ENCODE measurements around the gene HEMGN.
A peak's percentile ranks its signal among the peaks of the same experiment; 100 is the strongest.

HEMGN gene

DNA sequence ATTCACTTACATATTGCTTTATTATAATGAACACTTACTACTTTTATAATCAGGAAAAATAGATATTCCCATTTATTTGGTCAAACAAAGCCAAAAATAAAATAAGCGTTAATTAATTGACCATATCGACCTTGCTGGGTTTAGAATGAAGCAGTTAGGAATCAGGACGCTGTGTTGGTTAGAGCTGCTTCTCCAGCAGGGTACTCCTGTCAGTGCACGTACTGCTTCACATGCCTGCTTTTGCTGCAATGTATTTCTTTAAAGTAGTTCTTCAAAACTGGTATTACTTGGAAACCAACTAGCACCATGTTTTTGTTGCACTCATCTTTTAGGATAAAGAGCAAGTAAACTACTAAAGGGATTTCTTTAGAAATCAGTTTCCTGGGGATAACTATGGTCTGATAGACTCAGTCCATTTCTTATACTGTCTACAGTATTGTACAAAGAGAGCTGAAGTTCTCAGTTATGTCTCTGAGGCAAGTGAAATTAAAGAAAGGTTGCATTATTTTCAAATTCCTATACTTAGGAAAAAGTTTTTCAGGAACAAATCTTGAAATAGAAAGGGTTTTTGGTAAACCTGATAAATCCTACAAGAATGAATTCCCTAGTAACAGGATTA is 8.9 kb downstream of the HEMGN start:
- Histone ChIP-seq H3K27ac (ENCODE audit: low read depth, low read length) (no peak overlapping the region), H3K4me3 (ENCODE audit: low read depth, low read length) (no peak overlapping the region), H2BK12ac (ENCODE audit: low read length) (no peak overlapping the region), H2BK120ac (ENCODE audit: insufficient read depth, low read length, poor library complexity) (no peak overlapping the region), H3K23ac (ENCODE audit: low read length) (no peak overlapping the region), H4K91ac (ENCODE audit: low read depth, low read length) (no peak overlapping the region), H3K4me1 (ENCODE audit: control insufficient read depth in 1 of 2, insufficient read depth in 2 of 2, low read length in 2 of 2) (no peaks in the 10 kb centered on the region), H2AFZ (ENCODE audit: insufficient read depth, low read length, poor library complexity) (no peak overlapping the region), H3K4me2 (ENCODE audit: low read length) (no peak overlapping the region), H3K4ac (ENCODE audit: low read depth, low read length) (no peak overlapping the region), H3K18ac (ENCODE audit: low read length) (no peak overlapping the region), H4K8ac (ENCODE audit: low read depth, low read length) (no peak overlapping the region), H3K79me1 (ENCODE audit: low read length) (no peaks in the 10 kb centered on the region), H2BK5ac (ENCODE audit: low read depth, low read length, poor library complexity) (no peak overlapping the region), H3K27me3 (ENCODE audit: insufficient read depth, low read length) (peaks cover 3% of the 10 kb centered on the region), H3K9ac (ENCODE audit: low read length) (no peak overlapping the region), H2AK5ac (ENCODE audit: low read length) (no peak overlapping the region), H3K14ac (ENCODE audit: low read length) (no peak overlapping the region), H3K36me3 (ENCODE audit: control insufficient read depth in 1 of 2, insufficient read depth in 2 of 2, low read length in 2 of 2) (no peaks in the 10 kb centered on the region), H4K12ac (ENCODE audit: low read depth, low read length) (no peak overlapping the region), H3K9me3 (ENCODE audit: insufficient read depth, low read depth, low read length) (no peaks in the 10 kb centered on the region), H3K79me2 (ENCODE audit: control insufficient read depth, insufficient read depth, low read length, poor library complexity) (no peaks in the 10 kb centered on the region)
- no CpG with 5 or more reads among the region's 4 CpGs for WGBS (ENCODE audit: extremely low coverage, insufficient coverage, insufficient read length)
- DNase-seq = no peak

DNA sequence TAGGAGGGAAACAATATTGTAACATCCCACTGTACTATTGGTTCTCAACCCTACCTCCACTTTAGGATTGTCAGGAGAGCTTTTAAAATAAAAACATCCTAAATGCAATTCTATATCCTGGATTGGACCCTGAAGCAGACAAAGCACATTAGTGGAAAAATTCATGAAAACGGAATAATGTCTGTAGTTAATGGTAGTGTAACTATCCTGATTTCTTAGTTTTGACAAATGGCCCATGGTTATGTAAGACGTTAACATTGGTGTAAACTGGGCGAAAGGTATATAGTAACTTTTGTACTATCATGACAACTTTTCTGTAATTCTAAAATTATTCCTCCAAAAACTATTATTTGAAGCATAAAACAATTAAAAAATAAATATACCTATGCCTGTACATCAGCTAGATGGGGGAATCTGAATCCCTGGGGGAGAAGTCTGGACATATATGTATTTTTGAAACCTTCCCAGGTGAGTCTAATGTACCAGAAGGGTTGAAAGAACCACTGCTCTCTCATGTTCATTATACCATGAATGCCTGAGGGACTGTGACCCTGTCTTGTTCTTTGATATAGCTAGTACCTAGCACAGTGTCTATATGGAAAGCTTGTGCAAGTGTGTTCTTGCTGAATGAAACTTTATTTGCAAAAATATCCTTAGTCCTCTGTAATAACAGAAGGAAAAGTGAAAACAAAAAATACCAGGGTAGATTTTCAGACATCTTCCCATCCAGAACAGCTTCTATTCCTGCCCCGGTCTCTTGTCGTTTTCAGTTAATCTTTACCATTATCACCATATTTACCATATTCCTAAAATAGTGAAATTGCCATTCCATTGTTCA is 12.3 kb downstream of the HEMGN start:
- no CpG with 5 or more reads among the region's 5 CpGs for WGBS (ENCODE audit: extremely low coverage, insufficient coverage, insufficient read length)
- Histone ChIP-seq H3K79me2 (ENCODE audit: control insufficient read depth, insufficient read depth, low read length, poor library complexity) (no peaks in the 10 kb centered on the region), H3K14ac (ENCODE audit: low read length) (no peak overlapping the region), H3K27me3 (ENCODE audit: insufficient read depth, low read length) (peaks cover 3% of the 10 kb centered on the region), H2BK5ac (ENCODE audit: low read depth, low read length, poor library complexity) (no peak overlapping the region), H3K4ac (ENCODE audit: low read depth, low read length) (no peak overlapping the region), H3K4me2 (ENCODE audit: low read length) (no peak overlapping the region), H2BK120ac (ENCODE audit: insufficient read depth, low read length, poor library complexity) (no peak overlapping the region), H3K27ac (ENCODE audit: low read depth, low read length) (no peak overlapping the region), H2AFZ (ENCODE audit: insufficient read depth, low read length, poor library complexity) (no peak overlapping the region), H3K18ac (ENCODE audit: low read length) (no peak overlapping the region), H3K4me1 (ENCODE audit: control insufficient read depth in 1 of 2, insufficient read depth in 2 of 2, low read length in 2 of 2) (no peaks in the 10 kb centered on the region), H3K9ac (ENCODE audit: low read length) (no peak overlapping the region), H3K36me3 (ENCODE audit: control insufficient read depth in 1 of 2, insufficient read depth in 2 of 2, low read length in 2 of 2) (no peaks in the 10 kb centered on the region), H3K79me1 (ENCODE audit: low read length) (peaks cover 4% of the 10 kb centered on the region), H4K91ac (ENCODE audit: low read depth, low read length) (no peak overlapping the region), H4K12ac (ENCODE audit: low read depth, low read length) (no peak overlapping the region), H3K9me3 (ENCODE audit: insufficient read depth, low read depth, low read length) (no peaks in the 10 kb centered on the region), H3K23ac (ENCODE audit: low read length) (no peak overlapping the region), H2BK12ac (ENCODE audit: low read length) (no peak overlapping the region), H2AK5ac (ENCODE audit: low read length) (no peak overlapping the region), H4K8ac (ENCODE audit: low read depth, low read length) (no peak overlapping the region), H3K4me3 (ENCODE audit: low read depth, low read length) (no peak overlapping the region)
- no peak for DNase-seq

GRCh38 chr9:97924386-97924785 is 13.6 kb downstream of the HEMGN start:
- H4K8ac ChIP-seq (ENCODE audit: low read depth, low read length) = no peak overlapping the region
- H3K9me3 ChIP-seq (ENCODE audit: insufficient read depth, low read depth, low read length) = no peaks in the 10 kb centered on the region
- no peak overlapping the region for H3K4me3 ChIP-seq (ENCODE audit: low read depth, low read length)
- no peak overlapping the region for H2BK12ac ChIP-seq (ENCODE audit: low read length)
- no peak overlapping the region for H4K91ac ChIP-seq (ENCODE audit: low read depth, low read length)
- H3K27me3 ChIP-seq (ENCODE audit: insufficient read depth, low read length) = no peaks in the 10 kb centered on the region
- H3K23ac ChIP-seq (ENCODE audit: low read length) = no peak overlapping the region
- H4K12ac ChIP-seq (ENCODE audit: low read depth, low read length) = no peak overlapping the region
- H3K18ac ChIP-seq (ENCODE audit: low read length) = no peak overlapping the region
- H2BK120ac ChIP-seq (ENCODE audit: insufficient read depth, low read length, poor library complexity) = no peak overlapping the region
- no peak overlapping the region for H2AFZ ChIP-seq (ENCODE audit: insufficient read depth, low read length, poor library complexity)
- H2BK5ac ChIP-seq (ENCODE audit: low read depth, low read length, poor library complexity) = no peak overlapping the region
- peaks cover 4% of the 10 kb centered on the region for H3K79me1 ChIP-seq (ENCODE audit: low read length)
- no peaks in the 10 kb centered on the region for H3K79me2 ChIP-seq (ENCODE audit: control insufficient read depth, insufficient read depth, low read length, poor library complexity)
- no CpG with 5 or more reads among the region's 4 CpGs for WGBS (ENCODE audit: extremely low coverage, insufficient coverage, insufficient read length)
- H3K14ac ChIP-seq (ENCODE audit: low read length) = no peak overlapping the region
- no peak overlapping the region for H3K27ac ChIP-seq (ENCODE audit: low read depth, low read length)
- H2AK5ac ChIP-seq (ENCODE audit: low read length) = no peak overlapping the region
- H3K36me3 ChIP-seq (ENCODE audit: control insufficient read depth in 1 of 2, insufficient read depth in 2 of 2, low read length in 2 of 2) = no peaks in the 10 kb centered on the region
- no peak overlapping the region for H3K4ac ChIP-seq (ENCODE audit: low read depth, low read length)
- no peak overlapping the region for H3K9ac ChIP-seq (ENCODE audit: low read length)
- no peaks in the 10 kb centered on the region for H3K4me1 ChIP-seq (ENCODE audit: control insufficient read depth in 1 of 2, insufficient read depth in 2 of 2, low read length in 2 of 2)
- no peak overlapping the region for H3K4me2 ChIP-seq (ENCODE audit: low read length)
- no peak for DNase-seq

GRCh38 chr9:97923529-97924108 is 14.4 kb downstream of the HEMGN start:
- WGBS (ENCODE audit: extremely low coverage, insufficient coverage, insufficient read length) = no CpG with 5 or more reads among the region's 8 CpGs
- no peak overlapping the region for H2BK12ac ChIP-seq (ENCODE audit: low read length)

More at GRCh38 chr9:97923529-97924108, 14.4 kb downstream of the HEMGN start:
- Histone ChIP-seq H3K14ac (ENCODE audit: low read length) (no peak overlapping the region), H4K91ac (ENCODE audit: low read depth, low read length) (no peak overlapping the region), H4K12ac (ENCODE audit: low read depth, low read length) (no peak overlapping the region), H3K4me2 (ENCODE audit: low read length) (peak overlapping the region; percentile 58), H3K27me3 (ENCODE audit: insufficient read depth, low read length) (no peaks in the 10 kb centered on the region), H2AFZ (ENCODE audit: insufficient read depth, low read length, poor library complexity) (no peak overlapping the region), H3K79me1 (ENCODE audit: low read length) (peaks cover 4% of the 10 kb centered on the region), H3K18ac (ENCODE audit: low read length) (no peak overlapping the region), H3K4me3 (ENCODE audit: low read depth, low read length) (no peak overlapping the region), H3K9ac (ENCODE audit: low read length) (no peak overlapping the region), H3K9me3 (ENCODE audit: insufficient read depth, low read depth, low read length) (no peaks in the 10 kb centered on the region), H3K23ac (ENCODE audit: low read length) (no peak overlapping the region), H3K4ac (ENCODE audit: low read depth, low read length) (no peak overlapping the region), H3K36me3 (ENCODE audit: control insufficient read depth in 1 of 2, insufficient read depth in 2 of 2, low read length in 2 of 2) (no peaks in the 10 kb centered on the region), H3K79me2 (ENCODE audit: control insufficient read depth, insufficient read depth, low read length, poor library complexity) (no peaks in the 10 kb centered on the region), H4K8ac (ENCODE audit: low read depth, low read length) (no peak overlapping the region), H2AK5ac (ENCODE audit: low read length) (no peak overlapping the region), H3K27ac (ENCODE audit: low read depth, low read length) (no peak overlapping the region), H2BK5ac (ENCODE audit: low read depth, low read length, poor library complexity) (no peak overlapping the region), H3K4me1 (ENCODE audit: control insufficient read depth in 1 of 2, insufficient read depth in 2 of 2, low read length in 2 of 2) (no peaks in the 10 kb centered on the region), H2BK120ac (ENCODE audit: insufficient read depth, low read length, poor library complexity) (no peak overlapping the region)
- peak; percentile 78 to 88 for DNase-seq

Data from trophoblast cell (in vitro differentiated cells and primary cell).